Muscle layer of colon (tissue), 2 donors: ENCODE data around the gene RGS17.

ENCODE experiments used
- H3K27ac ChIP-seq: one replicate; pipeline ENCODE4 v1.7.0; 2013; ENCODE audit warnings: low read depth, mild to moderate bottlenecking, low read length, moderate library complexity
- H3K27me3 ChIP-seq, 2 donors: one replicate each; pipeline ENCODE4 v1.7.0; 2013; ENCODE audit warnings: low read length in 2 of 2, mild to moderate bottlenecking in 2 of 2; ENCODE audit not compliant: insufficient read depth in 2 of 2, control insufficient read depth in 1 of 2
- H3K36me3 ChIP-seq: one replicate; pipeline ENCODE4 v1.7.0; 2013; ENCODE audit warnings: mild to moderate bottlenecking, low read length; ENCODE audit not compliant: insufficient read depth
- H3K4me1 ChIP-seq: one replicate; pipeline ENCODE4 v1.7.0; 2013; ENCODE audit warnings: mild to moderate bottlenecking, low read length; ENCODE audit not compliant: insufficient read depth
- H3K4me3 ChIP-seq, 2 donors: one replicate each; pipeline ENCODE4 v1.7.0; 2013; ENCODE audit warnings: low read length in 2 of 2, low read depth in 1 of 2, mild to moderate bottlenecking in 1 of 2, moderate library complexity in 1 of 2
- H3K9ac ChIP-seq: one replicate; pipeline ENCODE4 v1.7.0; 2013; ENCODE audit warnings: low read length
- H3K9me3 ChIP-seq: one replicate; pipeline ENCODE4 v1.7.0; 2013; ENCODE audit warnings: mild to moderate bottlenecking, low read length
- donor health status: abdominal sarcoma.
- donor health status: Adenocarcinoma of cecum.

Gene RGS17, protein sequence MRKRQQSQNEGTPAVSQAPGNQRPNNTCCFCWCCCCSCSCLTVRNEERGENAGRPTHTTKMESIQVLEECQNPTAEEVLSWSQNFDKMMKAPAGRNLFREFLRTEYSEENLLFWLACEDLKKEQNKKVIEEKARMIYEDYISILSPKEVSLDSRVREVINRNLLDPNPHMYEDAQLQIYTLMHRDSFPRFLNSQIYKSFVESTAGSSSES

GRCh38 chr6:153131037-153131981, at the start of gene RGS17:
RGS17 (minus strand) TSS chr6:153131282; CDS start chr6:153044018, 87,264 bp downstream.
- no peak within 1 kb of the TSS for H3K27ac ChIP-seq
- no peak within 1 kb of the TSS for H3K9ac ChIP-seq

GRCh38 chr6:153172815-153173214, 41.7 kb upstream of the RGS17 start:
- H3K36me3 ChIP-seq, result no peaks in the 10 kb centered on the region

More at GRCh38 chr6:153131037-153131981, at the start of gene RGS17:
- H3K4me3 ChIP-seq, result peak within 1 kb of the TSS; percentile 70 to 93
- peaks cover 17 to 22% of the 10 kb centered on the region in 2 donors for H3K27me3 ChIP-seq
- peaks cover 13% of the 10 kb centered on the region for H3K4me1 ChIP-seq
- H3K9me3 ChIP-seq, result no peaks in the 10 kb centered on the region
- H3K36me3 ChIP-seq, result no peaks in the 10 kb centered on the region

GRCh38 chr6:153170511-153170910, 39.4 kb upstream of the RGS17 start:
- Histone ChIP-seq H3K9me3 (no peaks in the 10 kb centered on the region), H3K27ac (no peak overlapping the region), H3K9ac (no peak overlapping the region), H3K4me3 (no peak overlapping the region), H3K27me3 (no peaks in the 10 kb centered on the region), H3K4me1 (no peaks in the 10 kb centered on the region), H3K36me3 (no peaks in the 10 kb centered on the region)

More at GRCh38 chr6:153172815-153173214, 41.7 kb upstream of the RGS17 start:
- Histone ChIP-seq H3K27ac (no peak overlapping the region), H3K4me1 (no peaks in the 10 kb centered on the region), H3K9me3 (no peaks in the 10 kb centered on the region), H3K27me3 (no peaks in the 10 kb centered on the region), H3K4me3 (no peak overlapping the region), H3K9ac (no peak overlapping the region)

DNA sequence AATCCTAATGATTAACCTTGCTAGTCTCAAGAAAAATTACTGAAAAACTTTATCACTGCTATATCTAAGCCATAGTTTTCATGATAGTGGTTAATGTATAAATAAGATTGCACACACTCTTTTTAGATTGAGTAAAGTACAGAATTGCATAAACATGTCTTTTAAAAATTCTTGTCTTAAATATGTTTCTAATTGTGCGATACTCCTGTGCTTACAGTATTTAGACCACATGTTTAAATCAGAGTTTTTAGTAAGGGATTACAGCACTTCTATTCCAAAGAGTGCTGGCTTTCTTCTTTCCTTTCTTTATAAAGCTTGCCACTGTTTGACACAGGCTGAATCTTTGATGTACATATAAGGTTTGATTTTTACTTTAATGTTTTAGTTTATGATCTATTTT, 36.8 kb upstream of the RGS17 start:
- no peaks in the 10 kb centered on the region for H3K27me3 ChIP-seq
- no peaks in the 10 kb centered on the region for H3K4me1 ChIP-seq
- no peaks in the 10 kb centered on the region for H3K36me3 ChIP-seq
- H3K27ac ChIP-seq, result no peak overlapping the region
- no peak overlapping the region for H3K9ac ChIP-seq
- H3K4me3 ChIP-seq, result no peak overlapping the region
- no peaks in the 10 kb centered on the region for H3K9me3 ChIP-seq

- H3K9me3 ChIP-seq, result no peaks in the 10 kb centered on the region
- no peaks in the 10 kb centered on the region for H3K36me3 ChIP-seq
- no peak overlapping the region for H3K4me3 ChIP-seq
- H3K9ac ChIP-seq, result no peak overlapping the region
- H3K27ac ChIP-seq, result no peak overlapping the region
- no peaks in the 10 kb centered on the region for H3K4me1 ChIP-seq
- no peaks in the 10 kb centered on the region for H3K27me3 ChIP-seq
Observed at GRCh38 chr6:153167061-153167891, 36.2 kb upstream of the RGS17 start.

- Histone ChIP-seq H3K36me3 (no peaks in the 10 kb centered on the region), H3K4me3 (no peak overlapping the region), H3K9ac (no peak overlapping the region), H3K9me3 (no peaks in the 10 kb centered on the region), H3K27me3 (no peaks in the 10 kb centered on the region), H3K27ac (no peak overlapping the region), H3K4me1 (no peaks in the 10 kb centered on the region)
Observed at GRCh38 chr6:153162646-153163045, 31.6 kb upstream of the RGS17 start.

GRCh38 chr6:153162172-153162571, 31.1 kb upstream of the RGS17 start:
- H3K9ac ChIP-seq, result no peak overlapping the region
- no peak overlapping the region for H3K27ac ChIP-seq
- no peaks in the 10 kb centered on the region for H3K9me3 ChIP-seq
- H3K4me1 ChIP-seq, result no peaks in the 10 kb centered on the region
- no peak overlapping the region for H3K4me3 ChIP-seq
- no peaks in the 10 kb centered on the region for H3K27me3 ChIP-seq
- no peaks in the 10 kb centered on the region for H3K36me3 ChIP-seq

DNA sequence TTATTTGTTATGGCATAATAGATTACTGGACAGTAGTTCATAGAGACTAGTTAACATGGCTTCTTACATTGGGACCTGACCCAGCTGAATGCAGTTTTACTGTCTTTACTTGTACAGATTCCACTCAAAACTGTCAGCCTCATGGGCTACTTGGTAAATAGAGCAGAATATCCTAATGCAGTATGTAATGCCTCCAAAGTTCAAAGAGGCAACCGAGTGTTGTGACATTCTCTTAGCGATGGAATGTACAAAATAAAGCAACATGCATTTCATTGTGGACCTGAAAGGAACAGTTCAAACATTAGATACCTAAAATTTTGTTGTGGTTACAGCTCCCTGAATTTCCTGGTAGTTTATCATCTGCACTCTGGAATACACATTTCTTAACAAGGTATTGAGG, 29.1 kb upstream of the RGS17 start:
- no peak overlapping the region for H3K4me3 ChIP-seq
- H3K9me3 ChIP-seq, result no peaks in the 10 kb centered on the region
- H3K27ac ChIP-seq, result no peak overlapping the region
- H3K27me3 ChIP-seq, result no peaks in the 10 kb centered on the region
- H3K9ac ChIP-seq, result no peak overlapping the region
- no peaks in the 10 kb centered on the region for H3K36me3 ChIP-seq
- H3K4me1 ChIP-seq, result no peaks in the 10 kb centered on the region

GRCh38 chr6:153150752-153151440, 19.8 kb upstream of the RGS17 start:
- H3K4me1 ChIP-seq, result no peaks in the 10 kb centered on the region
- no peaks in the 10 kb centered on the region for H3K36me3 ChIP-seq
- no peak overlapping the region for H3K4me3 ChIP-seq
- no peaks in the 10 kb centered on the region for H3K27me3 ChIP-seq
- no peak overlapping the region for H3K27ac ChIP-seq
- H3K9ac ChIP-seq, result no peak overlapping the region
- no peaks in the 10 kb centered on the region for H3K9me3 ChIP-seq

GRCh38 chr6:153150371-153150751, 19.3 kb upstream of the RGS17 start:
- H3K9ac ChIP-seq, result no peak overlapping the region
- no peaks in the 10 kb centered on the region for H3K9me3 ChIP-seq
- H3K4me1 ChIP-seq, result no peaks in the 10 kb centered on the region
- H3K4me3 ChIP-seq, result no peak overlapping the region
- no peaks in the 10 kb centered on the region for H3K36me3 ChIP-seq
- no peaks in the 10 kb centered on the region for H3K27me3 ChIP-seq
- H3K27ac ChIP-seq, result no peak overlapping the region

- Histone ChIP-seq H3K27me3 (no peaks in the 10 kb centered on the region), H3K9me3 (no peaks in the 10 kb centered on the region), H3K27ac (no peak overlapping the region), H3K9ac (no peak overlapping the region), H3K4me3 (no peak overlapping the region), H3K36me3 (no peaks in the 10 kb centered on the region), H3K4me1 (no peaks in the 10 kb centered on the region)
Observed at GRCh38 chr6:153149891-153150290, 18.8 kb upstream of the RGS17 start.
